Prostate gland (tissue), 2 donors: Measurements from ENCODE around the gene SLC37A4.

Experiments used
- POLR2A ChIP-seq: fragments of 450-650 bp; IDR thresholded peaks from one replicate; pipeline ENCODE4 v1.6.1; 2016; ENCODE audit warnings: antibody characterized with exemption, mild to moderate bottlenecking
- TF ChIP-seq, protein P1 (sequence below), 4 experiments: fragments of 200-600 bp in 2 of 4; fragments of 450-650 bp in 2 of 4; sonication (generic) in 2 of 4; IDR thresholded peaks; 1 replicate in 3 of 4; 2 replicates in 1 of 4; pipeline ENCODE4 v1.5.1; 2016 to 2019; ENCODE audit warnings: antibody characterized with exemption in 4 of 4, mild to moderate bottlenecking in 2 of 4, moderate library complexity in 2 of 4

DNA sequence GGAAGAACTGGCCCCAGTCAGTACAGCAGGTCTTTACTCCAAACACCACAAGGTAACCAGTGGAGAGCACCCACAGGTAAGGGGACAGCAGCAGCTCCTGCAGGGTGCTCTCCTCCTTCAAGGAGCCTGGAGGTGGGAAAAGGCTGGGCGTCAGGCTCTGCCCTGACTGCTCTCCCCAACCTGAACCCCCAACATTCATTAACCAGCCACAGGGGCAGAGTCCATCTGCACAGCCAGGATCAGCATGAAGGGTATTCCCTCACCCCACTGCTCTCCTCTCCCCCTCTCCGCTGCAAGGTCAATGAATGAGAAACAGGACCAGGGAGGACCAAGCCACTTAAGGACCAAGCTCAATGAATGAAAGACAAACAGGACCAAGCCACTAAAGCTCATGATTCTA, 3.7 kb downstream of the SLC37A4 start:
- TF ChIP-seq, protein P1, sequence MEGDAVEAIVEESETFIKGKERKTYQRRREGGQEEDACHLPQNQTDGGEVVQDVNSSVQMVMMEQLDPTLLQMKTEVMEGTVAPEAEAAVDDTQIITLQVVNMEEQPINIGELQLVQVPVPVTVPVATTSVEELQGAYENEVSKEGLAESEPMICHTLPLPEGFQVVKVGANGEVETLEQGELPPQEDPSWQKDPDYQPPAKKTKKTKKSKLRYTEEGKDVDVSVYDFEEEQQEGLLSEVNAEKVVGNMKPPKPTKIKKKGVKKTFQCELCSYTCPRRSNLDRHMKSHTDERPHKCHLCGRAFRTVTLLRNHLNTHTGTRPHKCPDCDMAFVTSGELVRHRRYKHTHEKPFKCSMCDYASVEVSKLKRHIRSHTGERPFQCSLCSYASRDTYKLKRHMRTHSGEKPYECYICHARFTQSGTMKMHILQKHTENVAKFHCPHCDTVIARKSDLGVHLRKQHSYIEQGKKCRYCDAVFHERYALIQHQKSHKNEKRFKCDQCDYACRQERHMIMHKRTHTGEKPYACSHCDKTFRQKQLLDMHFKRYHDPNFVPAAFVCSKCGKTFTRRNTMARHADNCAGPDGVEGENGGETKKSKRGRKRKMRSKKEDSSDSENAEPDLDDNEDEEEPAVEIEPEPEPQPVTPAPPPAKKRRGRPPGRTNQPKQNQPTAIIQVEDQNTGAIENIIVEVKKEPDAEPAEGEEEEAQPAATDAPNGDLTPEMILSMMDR (IDR thresholded peaks at IDR 0.05), result no peak
- TF ChIP-seq POLR2A, result no peak
